Measurements from ENCODE around the gene ZNF608. TPM values are rescaled to one million over a fixed set of nuclear protein-coding genes. Genes with fewer than 3 reads are reported as not detected.

The ZNF608 gene
- total RNA-seq, 1 donor: 30.3 TPM

- no peak for DNase-seq (ENCODE audit: low read depth)
- no peak overlapping the region for H3K4me3 ChIP-seq (ENCODE audit: low read depth, low read length)
- TF ChIP-seq CTCF (IDR thresholded peaks at IDR 0.05; ENCODE audit: insufficient read depth, low read length): no peak
Measured at GRCh38 chr5:124696898-124697297, 49.5 kb downstream of the ZNF608 start.
